SK-N-SH treated with all-trans-retinoic acid at 6 μM for 48 hours (cell line): ENCODE data around the gene NUP88.

Source experiments
- ATAC-seq: fragments of 200-7000 bp; cut with Tn5 transposase; 3 replicates; pipeline ENCODE4 v1.9.1; 2020; ENCODE audit warnings: mild to moderate bottlenecking, moderate library complexity
- ARNTL ChIP-seq: fragments of 450-650 bp; formaldehyde crosslinking; IDR thresholded peaks from 2 replicates; pipeline ENCODE4 v1.5.0; 2020; ENCODE audit warnings: low read depth, mild to moderate bottlenecking, moderate library complexity, borderline replicate concordance
- BACH2 ChIP-seq: fragments of 250-450 bp; sonication (Bioruptor Pico); IDR thresholded peaks from 2 replicates; pipeline ENCODE4 v1.9.0; 2021; ENCODE audit warnings: mild to moderate bottlenecking, borderline replicate concordance
- CREB5 ChIP-seq: fragments of 250-450 bp; sonication (Bioruptor Pico); IDR thresholded peaks from 2 replicates; pipeline ENCODE4 v1.5.1; 2020; ENCODE audit warnings: low read depth, mild to moderate bottlenecking, moderate library complexity
- CSDC2 ChIP-seq: fragments of 250-450 bp; sonication (Bioruptor Pico); IDR thresholded peaks from 2 replicates; pipeline ENCODE4 v1.5.0; 2020; ENCODE audit warnings: mild to moderate bottlenecking, moderate library complexity
- CSRNP3 ChIP-seq: fragments of 250-450 bp; sonication (Bioruptor Pico); IDR thresholded peaks from 2 replicates; pipeline ENCODE4 v1.5.1; 2021; ENCODE audit warnings: mild to moderate bottlenecking, moderate library complexity
- ESRRG ChIP-seq: fragments of 250-450 bp; sonication (Bioruptor Pico); IDR thresholded peaks from 2 replicates; pipeline ENCODE4 v1.6.1; 2021; ENCODE audit warnings: mild to moderate bottlenecking
- GLIS3 ChIP-seq: fragments of 250-450 bp; sonication (Bioruptor Pico); IDR thresholded peaks from 2 replicates; pipeline ENCODE4 v1.5.0; 2020; ENCODE audit warnings: mild to moderate bottlenecking, moderate library complexity
- ISL1 ChIP-seq: fragments of 250-450 bp; sonication (Bioruptor Pico); IDR thresholded peaks from 2 replicates; pipeline ENCODE4 v2.1.2; 2022; ENCODE audit warnings: mild to moderate bottlenecking, moderate library complexity
- OSR1 ChIP-seq: fragments of 250-450 bp; sonication (Bioruptor Pico); IDR thresholded peaks from 2 replicates; pipeline ENCODE4 v1.8.0; 2022; ENCODE audit warnings: moderate library complexity, mild to moderate bottlenecking, inconsistent platforms
- POU6F1 ChIP-seq: fragments of 250-450 bp; sonication (Bioruptor Pico); IDR thresholded peaks from 2 replicates; pipeline ENCODE4 v1.8.0; 2021; ENCODE audit warnings: low read depth, mild to moderate bottlenecking, moderate library complexity, borderline replicate concordance
- PPARA ChIP-seq: fragments of 250-450 bp; sonication (Bioruptor Pico); IDR thresholded peaks from 2 replicates; pipeline ENCODE4 v1.5.0; 2020; ENCODE audit warnings: mild to moderate bottlenecking, borderline replicate concordance
- RARB ChIP-seq: fragments of 250-450 bp; sonication (Bioruptor Pico); IDR thresholded peaks from 2 replicates; pipeline ENCODE4 v1.8.0; 2021; ENCODE audit warnings: mild to moderate bottlenecking, moderate library complexity
- SNAI2 ChIP-seq: fragments of 250-450 bp; sonication (Bioruptor Pico); IDR thresholded peaks from 2 replicates; pipeline ENCODE4 v1.5.0; 2020; ENCODE audit warnings: mild to moderate bottlenecking, moderate library complexity
- ZC3H10 ChIP-seq: fragments of 250-450 bp; sonication (Bioruptor Pico); IDR thresholded peaks from 2 replicates; pipeline ENCODE4 v1.5.1; 2021; ENCODE audit warnings: mild to moderate bottlenecking, moderate library complexity
- ZFP3 ChIP-seq: fragments of 250-450 bp; sonication (Bioruptor Pico); IDR thresholded peaks from 2 replicates; pipeline ENCODE4 v1.5.0; 2020; ENCODE audit warnings: mild to moderate bottlenecking, moderate library complexity
- ZFP30 ChIP-seq: fragments of 450-650 bp; formaldehyde crosslinking; IDR thresholded peaks from 2 replicates; pipeline ENCODE4 v1.5.0; 2022; ENCODE audit warnings: mild to moderate bottlenecking, moderate library complexity
- ZNF565 ChIP-seq: fragments of 450-650 bp; formaldehyde crosslinking; conservative IDR thresholded peaks from 2 replicates; pipeline ENCODE4 v1.5.0; 2020; ENCODE audit warnings: low read depth, mild to moderate bottlenecking, moderate library complexity
- ZNF70 ChIP-seq: fragments of 450-650 bp; formaldehyde crosslinking; IDR thresholded peaks from 2 replicates; pipeline ENCODE4 v1.5.0; 2020; ENCODE audit warnings: mild to moderate bottlenecking, moderate library complexity
- ZNF8 ChIP-seq: fragments of 450-650 bp; formaldehyde crosslinking; IDR thresholded peaks from 2 replicates; pipeline ENCODE4 v1.5.0; 2020; ENCODE audit warnings: mild to moderate bottlenecking, moderate library complexity
- TF ChIP-seq, protein P1 (sequence below): fragments of 250-450 bp; sonication (Bioruptor Pico); IDR thresholded peaks from 2 replicates; pipeline ENCODE4 v1.8.0; 2020; ENCODE audit warnings: mild to moderate bottlenecking, moderate library complexity, borderline replicate concordance

Gene NUP88

GRCh38 chr17:5379351-5380107 is 39.9 kb downstream of the NUP88 start:
- TF ChIP-seq ESRRG (CRISPR knock-in tag) (no peak), ZC3H10 (no peak), CSRNP3 (CRISPR knock-in tag) (no peak), GLIS3 (no peak), ISL1 (CRISPR knock-in tag) (no peak), ZNF8 (no peak), ZNF70 (CRISPR knock-in tag) (no peak), RARB (no peak), CSDC2 (no peak), POU6F1 (CRISPR knock-in tag) (no peak), ZNF565 (CRISPR knock-in tag) (no peak), CREB5 (CRISPR knock-in tag) (no peak), SNAI2 (CRISPR knock-in tag) (no peak), OSR1 (CRISPR knock-in tag) (no peak), PPARA (no peak)
- no peak for ATAC-seq

DNA sequence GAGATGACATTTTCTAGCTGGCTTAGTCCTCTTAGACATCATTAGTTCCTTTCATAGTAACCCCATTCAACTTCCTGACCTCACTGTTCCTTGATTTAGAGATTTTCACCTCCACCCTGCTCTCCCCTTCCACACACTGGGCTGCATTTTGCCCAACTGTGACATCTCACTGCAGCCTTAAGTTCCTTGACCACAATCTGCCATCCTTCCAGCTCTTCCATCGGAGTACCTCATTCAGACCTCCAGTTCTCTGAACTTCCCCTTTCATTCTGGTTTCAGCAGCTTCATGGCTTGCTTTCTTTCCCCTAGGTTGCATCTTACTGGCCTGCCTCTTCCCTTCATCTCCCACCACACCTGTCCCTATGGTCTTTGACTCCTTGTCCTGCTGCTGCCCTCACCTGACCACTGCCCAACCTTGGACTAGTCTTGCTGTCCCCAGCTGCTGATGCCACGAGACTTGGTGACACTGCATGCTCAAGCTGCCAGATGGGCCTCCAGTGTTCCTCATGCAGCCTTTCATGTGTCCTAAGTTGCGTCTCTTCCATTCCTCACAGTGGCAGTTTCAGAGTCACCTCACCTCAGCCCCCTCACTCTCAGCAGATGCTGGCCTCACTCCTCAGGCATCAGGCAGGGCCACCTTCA is 40.8 kb downstream of the NUP88 start:
- no peak for ATAC-seq
- TF ChIP-seq ISL1 (CRISPR knock-in tag) (no peak), BACH2 (CRISPR knock-in tag) (no peak), ARNTL (no peak), POU6F1 (CRISPR knock-in tag) (no peak), GLIS3 (no peak), CSRNP3 (CRISPR knock-in tag) (no peak), ZFP3 (CRISPR knock-in tag) (no peak), ESRRG (CRISPR knock-in tag) (no peak), ZNF70 (CRISPR knock-in tag) (no peak), ZFP30 (CRISPR knock-in tag) (no peak), CSDC2 (no peak), SNAI2 (CRISPR knock-in tag) (no peak)
- TF ChIP-seq, protein P1, sequence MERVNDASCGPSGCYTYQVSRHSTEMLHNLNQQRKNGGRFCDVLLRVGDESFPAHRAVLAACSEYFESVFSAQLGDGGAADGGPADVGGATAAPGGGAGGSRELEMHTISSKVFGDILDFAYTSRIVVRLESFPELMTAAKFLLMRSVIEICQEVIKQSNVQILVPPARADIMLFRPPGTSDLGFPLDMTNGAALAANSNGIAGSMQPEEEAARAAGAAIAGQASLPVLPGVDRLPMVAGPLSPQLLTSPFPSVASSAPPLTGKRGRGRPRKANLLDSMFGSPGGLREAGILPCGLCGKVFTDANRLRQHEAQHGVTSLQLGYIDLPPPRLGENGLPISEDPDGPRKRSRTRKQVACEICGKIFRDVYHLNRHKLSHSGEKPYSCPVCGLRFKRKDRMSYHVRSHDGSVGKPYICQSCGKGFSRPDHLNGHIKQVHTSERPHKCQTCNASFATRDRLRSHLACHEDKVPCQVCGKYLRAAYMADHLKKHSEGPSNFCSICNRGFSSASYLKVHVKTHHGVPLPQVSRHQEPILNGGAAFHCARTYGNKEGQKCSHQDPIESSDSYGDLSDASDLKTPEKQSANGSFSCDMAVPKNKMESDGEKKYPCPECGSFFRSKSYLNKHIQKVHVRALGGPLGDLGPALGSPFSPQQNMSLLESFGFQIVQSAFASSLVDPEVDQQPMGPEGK (CRISPR knock-in tag): no peak

DNA sequence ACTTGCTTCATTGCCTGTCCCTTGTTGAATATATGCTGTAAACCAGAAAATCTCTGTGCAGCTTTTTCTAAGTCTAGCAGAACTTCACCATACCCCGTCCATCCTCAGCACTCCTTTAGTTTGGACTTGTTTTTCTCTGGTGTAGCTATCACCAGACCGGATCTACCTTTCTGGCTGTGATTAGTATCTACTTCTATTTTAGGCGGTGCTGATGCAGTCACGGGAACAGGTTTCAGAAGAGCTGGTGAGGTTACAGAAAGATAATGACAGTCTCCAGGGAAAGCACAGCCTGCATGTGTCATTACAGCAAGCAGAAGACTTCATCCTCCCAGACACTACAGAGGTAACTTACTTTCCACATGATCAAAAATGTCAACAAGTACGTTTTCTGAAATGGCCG is 46.4 kb downstream of the NUP88 start:
- no peak for TF ChIP-seq GLIS3
- no peak for TF ChIP-seq CSDC2
- ATAC-seq: no peak
